A549 (cell line): Measurements from ENCODE around the gene C3orf62.

Experiments used
- BCL3 ChIP-seq: fragments of >200 bp; sonication (Bioruptor Twin); formaldehyde crosslinking; IDR thresholded peaks from 3 replicates; pipeline ENCODE4 v1.6.1; 2016
- CEBPB ChIP-seq, 2 experiments: fragments of >200 bp in 1 of 2; sonication (Bioruptor Twin) in 1 of 2; formaldehyde crosslinking in 1 of 2; IDR thresholded peaks; 2 replicates each; pipeline ENCODE4 v1.6.1; 2012 to 2016
- CHD2 ChIP-seq: fragments of 150-350 bp; IDR thresholded peaks from 2 replicates; pipeline ENCODE4 v1.6.1; 2014; ENCODE audit warnings: low read length; ENCODE audit not compliant: partially characterized antibody
- CTCF ChIP-seq: fragments of >200 bp; sonication (Bioruptor Twin); formaldehyde crosslinking; IDR thresholded peaks from 3 replicates; pipeline ENCODE4 v1.5.1; 2016
- EP300 ChIP-seq, 2 experiments: fragments of >200 bp; sonication (Bioruptor Twin); formaldehyde crosslinking; IDR thresholded peaks; 2 replicates in 1 of 2; 3 replicates in 1 of 2; pipeline ENCODE4 v1.6.1; 2016 to 2017
- KDM1A ChIP-seq: fragments of 200-600 bp; sonication (generic); IDR thresholded peaks from 2 replicates; pipeline ENCODE4 v1.6.1; 2016; ENCODE audit warnings: low read depth, mild to moderate bottlenecking
- KDM5A ChIP-seq: fragments of 200-600 bp; sonication (generic); IDR thresholded peaks from 2 replicates; pipeline ENCODE4 v1.6.1; 2016; ENCODE audit warnings: antibody characterized with exemption, mild to moderate bottlenecking
- MAFK ChIP-seq: fragments of 450-650 bp; IDR thresholded peaks from 2 replicates; pipeline ENCODE4 v1.6.1; 2014; ENCODE audit not compliant: partially characterized antibody
- MAX ChIP-seq: IDR thresholded peaks from 2 replicates; pipeline ENCODE4 v1.6.1; 2012
- NFE2L2 ChIP-seq: fragments of 150-350 bp; conservative IDR thresholded peaks from 2 replicates; pipeline ENCODE4 v1.6.1; 2014; ENCODE audit warnings: low read length
- POLR2A ChIP-seq: IDR thresholded peaks from 2 replicates; pipeline ENCODE4 v1.6.1; 2012; ENCODE audit warnings: mild to moderate bottlenecking, low read length
- POLR2AphosphoS2 ChIP-seq: conservative IDR thresholded peaks from 2 replicates; pipeline ENCODE4 v1.6.1; 2012; ENCODE audit warnings: low read length, improper control_type of control experiment, inconsistent platforms
- RAD21 ChIP-seq, 2 experiments: fragments of >200 bp in 1 of 2; sonication (Bioruptor Twin) in 1 of 2; formaldehyde crosslinking in 1 of 2; IDR thresholded peaks in 1 of 2; conservative IDR thresholded peaks in 1 of 2; 2 replicates in 1 of 2; 3 replicates in 1 of 2; pipeline ENCODE4 v1.6.1; 2012 to 2018; ENCODE audit warnings: inconsistent platforms in 1 of 2
- REST ChIP-seq: fragments of 200-600 bp; sonication (generic); IDR thresholded peaks from 2 replicates; pipeline ENCODE4 v1.6.1; 2016; ENCODE audit warnings: antibody characterized with exemption, mild to moderate bottlenecking, moderate library complexity

GRCh38 chr3:49270156-49270500 lies 6.9 kb downstream of the C3orf62 start:
- TF ChIP-seq RAD21 (conservative IDR thresholded peaks at IDR 0.05 in 1 of 2, IDR thresholded peaks at IDR 0.05 in 1 of 2), result no peak
- TF ChIP-seq POLR2AphosphoS2, result no peak
- TF ChIP-seq KDM5A, result no peak
- no peak for TF ChIP-seq CTCF
- TF ChIP-seq REST, result no peak
- no peak for TF ChIP-seq POLR2A
- no peak for TF ChIP-seq MAX
- no peak for TF ChIP-seq BCL3
- no peak for TF ChIP-seq NFE2L2
- no peak for TF ChIP-seq CEBPB (IDR thresholded peaks at IDR 0.05)
- no peak for TF ChIP-seq KDM1A
- no peak for TF ChIP-seq CHD2
- TF ChIP-seq EP300 (IDR thresholded peaks at IDR 0.05), result no peak
- no peak for TF ChIP-seq MAFK
